HepG2 (cell line): Measurements from ENCODE around the gene CCT7. TPM values are rescaled to one million over a fixed set of nuclear protein-coding genes. Genes with fewer than 3 reads are reported as not detected.

Experiments
- AFF4 ChIP-seq: sonication (generic); formaldehyde crosslinking; IDR thresholded peaks from 2 replicates; pipeline ENCODE4 v1.4.0; 2020; ENCODE audit warnings: missing genetic modification reagents
- ARID5B ChIP-seq: IDR thresholded peaks from 2 replicates; pipeline ENCODE4 v1.4.0; 2020; ENCODE audit warnings: mild to moderate bottlenecking, missing genetic modification reagents
- CENPBD1 ChIP-seq: sonication (generic); formaldehyde crosslinking; IDR thresholded peaks from 2 replicates; pipeline ENCODE4 v1.8.0; 2022; ENCODE audit warnings: missing genetic modification reagents, low read depth, mild to moderate bottlenecking, borderline replicate concordance
- EHMT2 ChIP-seq: fragments of 200-600 bp; sonication (generic); IDR thresholded peaks from 2 replicates; pipeline ENCODE4 v1.7.0; 2017; ENCODE audit warnings: antibody characterized with exemption, low read depth, low read length, borderline replicate concordance
- MNT ChIP-seq: fragments of 450-650 bp; IDR thresholded peaks from 2 replicates; pipeline ENCODE4 v1.6.1; 2016
- PHF5A ChIP-seq: IDR thresholded peaks from one replicate; pipeline ENCODE4 v1.6.1; 2018; ENCODE audit warnings: low read depth, missing genetic modification reagents; ENCODE audit not compliant: unreplicated experiment
- SNAPC4 ChIP-seq: sonication (generic); formaldehyde crosslinking; IDR thresholded peaks from 2 replicates; pipeline ENCODE4 v1.4.0; 2020; ENCODE audit warnings: mild to moderate bottlenecking, missing genetic modification reagents
- ZNF572 ChIP-seq: sonication (generic); formaldehyde crosslinking; IDR thresholded peaks from 2 replicates; pipeline ENCODE4 v1.5.1; 2020; ENCODE audit warnings: mild to moderate bottlenecking, missing genetic modification reagents
- ZNF577 ChIP-seq: sonication (generic); formaldehyde crosslinking; IDR thresholded peaks from 2 replicates; pipeline ENCODE4 v1.4.0; 2020; ENCODE audit warnings: mild to moderate bottlenecking, low read depth, missing genetic modification reagents, borderline replicate concordance
- ZNF784 ChIP-seq: sonication (generic); formaldehyde crosslinking; IDR thresholded peaks from 2 replicates; pipeline ENCODE4 v1.5.1; 2020; ENCODE audit warnings: missing genetic modification reagents, mild to moderate bottlenecking, borderline replicate concordance
- polyA plus RNA-seq, 8 experiments: library from polyadenylated mRNA; depleted of rRNA in 3 of 8; stranded (reverse) in 7 of 8; unstranded in 1 of 8; fragments of >200 nt; fragmentation: Illumina TruSeq in 4 of 8; extraction: Trizol in 4 of 8; gene quantifications; 2 replicates each; pipeline versions ENCODE4 v1.2.1 to v1.2.3, GENCODE V29; 2011 to 2016; ENCODE audit warnings: low read depth in 4 of 8, missing spikeins in 1 of 8, mixed read lengths in 1 of 8; ENCODE audit not compliant: insufficient read depth in 1 of 8
- total RNA-seq, 5 experiments: library from RNA; depleted of rRNA; stranded (reverse); fragments of >200 nt; fragmentation: Illumina TruSeq; extraction: Trizol; gene quantifications; 2 replicates each; pipeline ENCODE4 v1.2.3, GENCODE V29; 2016; ENCODE audit warnings: low read depth in 1 of 5

The CCT7 gene
- total and polyA plus RNA-seq, 2 of the 13 experiments (the other 11 are each of a cell fraction or from before 2014, with no cell fraction given) = 347 to 517 TPM

GRCh38 chr2:73233932-73234832 lies at the start of gene CCT7 (continued):
- TF ChIP-seq AFF4 = no peak; the same call in 1 of the 2 replicates
- peak; percentile 66 for TF ChIP-seq ARID5B (CRISPR knock-in tag)
- no peak for TF ChIP-seq PHF5A
- no peak for TF ChIP-seq CENPBD1 (CRISPR knock-in tag)
- TF ChIP-seq SNAPC4 (CRISPR knock-in tag) = no peak
- TF ChIP-seq ZNF784 (CRISPR knock-in tag) = peak; percentile 80
- no peak for TF ChIP-seq EHMT2
- TF ChIP-seq ZNF572 (CRISPR knock-in tag) = no peak
- TF ChIP-seq ZNF577 (CRISPR knock-in tag) = no peak; the same call in 1 of the 2 replicates
- no peak for TF ChIP-seq MNT
